Right cardiac atrium (tissue), 5 donors: ENCODE results near the gene WBP4. TPM values are rescaled to one million over a fixed set of nuclear protein-coding genes. Genes with fewer than 3 reads are reported as not detected.

Source experiments
- ATAC-seq, 2 donors: fragments of 200-7000 bp; cut with Tn5 transposase; one replicate each; pipeline versions ENCODE4 v1.8.0 to v1.9.1; 2020; ENCODE audit warnings: moderate library complexity in 2 of 2, mild to moderate bottlenecking in 1 of 2
- DNase-seq, 3 donors: peaks; one replicate each; pipeline ENCODE4 v3.0.0-alpha.2; 2020
- H3K27ac ChIP-seq: one replicate; pipeline ENCODE4 v1.5.1; 2013; ENCODE audit warnings: mild to moderate bottlenecking, low read length, control low read depth, moderate library complexity
- H3K27me3 ChIP-seq: one replicate; pipeline ENCODE4 v1.6.1; 2013; ENCODE audit not compliant: control insufficient read depth, insufficient read depth
- H3K4me1 ChIP-seq: one replicate; pipeline ENCODE4 v1.6.1; 2013; ENCODE audit warnings: low read length; ENCODE audit not compliant: control insufficient read depth, insufficient read depth
- H3K4me3 ChIP-seq: one replicate; pipeline ENCODE4 v1.5.1; 2013; ENCODE audit warnings: low read length, control low read depth
- H3K9me3 ChIP-seq: one replicate; pipeline ENCODE4 v1.6.1; 2013; ENCODE audit warnings: low read length; ENCODE audit not compliant: control insufficient read depth
- WGBS: extraction: QIAGEN DNeasy Blood & Tissue Kit; methylation state at CpG from one replicate; pipeline ENCODE4 v1.1.7; 2013; 5-methylcytosine and 5-hydroxymethylcytosine counted together
- intact Hi-C, 4 donors: fragments of 100-400 bp; cut with DNase I; formaldehyde crosslinking; loops; one replicate each; pipeline versions ENCODE4 v1.11.0 to v1.14.0; 2022 to 2023
- polyA plus RNA-seq: library from polyadenylated mRNA; stranded (reverse); fragments of 200-250 nt; gene quantifications from one replicate; pipeline ENCODE4 v1.2.3, GENCODE V29; 2013
- total RNA-seq, 4 donors: library from RNA; stranded (reverse); fragmentation: NEBNext Ultra II Directional; extraction: Animal tissue kit (Norgen Biotek cat#: 25700); gene quantifications; one replicate each; pipeline ENCODE4 v1.2.1, GENCODE V29; 2021
- donor health status: healthy with polysubstance abuse.
- donor health status: DM: no; HTN: yes; CAD: no.
- donor health status: DM: no; HTN: no; CAD: no.
- donor health status: DM: no; HTN: yes; CAD: no; lungs with severe emphysema.
- donor health status: DM: yes; HTN: yes; CAD: no.

The WBP4 gene
- total and polyA plus RNA-seq, 5 donors = 16.6 to 21.0 (median 17.0) TPM

DNA sequence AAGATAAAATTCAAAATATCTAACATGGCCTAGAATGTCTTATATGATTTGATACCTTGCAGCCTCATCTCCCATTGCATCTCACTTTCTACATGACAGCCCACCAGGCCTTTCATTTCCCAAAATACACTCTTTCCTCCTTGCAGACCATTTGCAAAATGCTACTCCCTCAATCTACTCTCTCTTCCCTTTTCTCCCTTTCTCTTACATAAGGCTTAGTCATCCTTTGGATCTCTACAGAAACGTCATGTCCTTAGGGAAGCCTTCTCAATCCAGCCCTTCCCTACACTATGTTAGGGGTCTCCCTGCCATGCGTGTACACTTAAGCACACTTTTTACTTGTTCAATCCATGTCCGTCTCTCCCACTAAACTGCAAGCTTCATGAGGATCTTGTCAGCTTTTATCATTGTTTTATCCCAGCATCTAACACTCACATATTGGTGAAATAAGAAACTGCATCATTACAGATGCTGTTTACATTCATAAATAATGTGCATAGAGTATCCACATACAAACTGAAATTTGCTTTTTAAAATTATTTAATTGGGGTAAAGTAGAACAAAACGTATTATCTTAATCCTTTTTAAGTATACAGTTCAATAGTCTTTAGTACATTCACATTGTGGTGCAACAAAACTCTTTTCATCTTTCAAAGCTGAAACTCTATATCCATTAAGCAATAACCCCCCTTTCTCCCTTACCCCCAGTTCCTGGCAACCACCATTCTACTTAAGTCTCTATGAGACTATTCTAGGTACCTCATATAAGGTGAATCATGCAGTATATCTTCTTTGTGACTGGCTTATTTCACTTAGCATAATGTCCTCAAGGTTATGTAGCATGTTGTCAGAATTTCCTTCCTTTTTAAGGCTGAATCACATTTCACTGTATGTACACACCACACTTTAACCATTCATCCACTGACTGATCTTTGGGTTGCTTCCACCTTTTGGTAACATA lies 11.5 kb upstream of the WBP4 start:
- no peak overlapping the region for H3K4me3 ChIP-seq
- H3K27ac ChIP-seq = no peak overlapping the region
- ATAC-seq = peak in 1 of 2 donors; percentile 22
- DNase-seq = no peak
- H3K4me1 ChIP-seq = peaks cover 2% of the 10 kb centered on the region
- WGBS = 85% methylated on average over 4 of the region's 4 CpGs
- no peaks in the 10 kb centered on the region for H3K9me3 ChIP-seq
- H3K27me3 ChIP-seq = no peaks in the 10 kb centered on the region
- intact Hi-C loops = loop anchor here in 2 of 4 donors (5.0 to 10.0 kb wide), 3 partner anchors 75 to 127 kb away; no protein-coding TSS in a partner anchor

- Histone ChIP-seq H3K4me1 (peaks cover 8% of the 10 kb centered on the region), H3K4me3 (no peak overlapping the region), H3K27ac (peak overlapping the region; percentile 51), H3K9me3 (no peaks in the 10 kb centered on the region), H3K27me3 (no peaks in the 10 kb centered on the region)
- DNase-seq (no peak), ATAC-seq (no peak)
- 85% methylated on average over 3 of the region's 3 CpGs for WGBS
- intact Hi-C loops = loop anchor here in 2 of 4 donors (5.0 to 10.0 kb wide), 3 partner anchors 78 to 130 kb away; no protein-coding TSS in a partner anchor
These were observed 8.9 kb upstream of the WBP4 start for GRCh38 chr13:41052441-41052840.

DNA sequence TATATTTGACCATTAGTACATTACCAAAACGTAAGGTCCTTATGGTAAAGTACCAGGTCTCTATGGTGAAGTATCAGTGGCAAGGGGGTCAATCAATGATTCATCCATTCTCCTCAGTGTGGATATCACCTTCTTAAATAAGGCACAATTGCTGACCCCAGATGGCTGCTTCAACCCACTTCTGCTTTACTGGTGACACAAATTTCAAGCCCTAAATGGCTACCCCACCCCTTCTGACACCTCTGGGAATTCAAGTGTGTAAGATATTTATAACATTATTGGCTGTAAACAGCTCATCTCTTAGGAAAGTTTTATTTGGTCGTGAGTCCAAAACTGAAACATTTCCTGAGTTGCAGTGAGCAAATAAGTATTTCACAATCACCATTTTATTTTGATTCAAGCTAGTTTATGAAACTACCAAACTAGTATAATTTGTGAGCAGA lies 7.9 kb upstream of the WBP4 start:
- no peak for DNase-seq
- Histone ChIP-seq H3K27ac (peak overlapping the region; percentile 86), H3K27me3 (no peaks in the 10 kb centered on the region), H3K4me3 (no peak overlapping the region), H3K4me1 (peaks cover 11% of the 10 kb centered on the region), H3K9me3 (no peaks in the 10 kb centered on the region)
- peak; percentile 81 to 85 for ATAC-seq
- intact Hi-C loops = loop anchor here in 2 of 4 donors (5.0 to 10.0 kb wide), 3 partner anchors 79 to 131 kb away; no protein-coding TSS in a partner anchor
- 29% methylated on average over 2 of the region's 2 CpGs for WGBS

GRCh38 chr13:41054212-41054877 lies 7.0 kb upstream of the WBP4 start:
- Histone ChIP-seq H3K9me3 (no peaks in the 10 kb centered on the region), H3K27ac (peak overlapping the region; percentile 39), H3K4me1 (peaks cover 13% of the 10 kb centered on the region), H3K27me3 (no peaks in the 10 kb centered on the region), H3K4me3 (no peak overlapping the region)
- intact Hi-C loops = loop anchor here in 2 of 4 donors (5.0 to 10.0 kb wide), 3 partner anchors 80 to 132 kb away; no protein-coding TSS in a partner anchor
- DNase-seq (no peak), ATAC-seq (peak; percentile 15 to 32)
- WGBS = 52% methylated on average over 9 of the region's 9 CpGs

- ATAC-seq (no peak), DNase-seq (no peak)
- no peaks in the 10 kb centered on the region for H3K9me3 ChIP-seq
- WGBS = 82% methylated on average over 5 of the region's 5 CpGs
- no peak overlapping the region for H3K4me3 ChIP-seq
- peak overlapping the region; percentile 72 for H3K27ac ChIP-seq
- intact Hi-C loops = loop anchor here in 2 of 4 donors (5.0 to 10.0 kb wide), 3 partner anchors 80 to 133 kb away; no protein-coding TSS in a partner anchor
- H3K4me1 ChIP-seq = peaks cover 13% of the 10 kb centered on the region
- H3K27me3 ChIP-seq = no peaks in the 10 kb centered on the region
These were observed 6.2 kb upstream of the WBP4 start for GRCh38 chr13:41054919-41055619.

DNA sequence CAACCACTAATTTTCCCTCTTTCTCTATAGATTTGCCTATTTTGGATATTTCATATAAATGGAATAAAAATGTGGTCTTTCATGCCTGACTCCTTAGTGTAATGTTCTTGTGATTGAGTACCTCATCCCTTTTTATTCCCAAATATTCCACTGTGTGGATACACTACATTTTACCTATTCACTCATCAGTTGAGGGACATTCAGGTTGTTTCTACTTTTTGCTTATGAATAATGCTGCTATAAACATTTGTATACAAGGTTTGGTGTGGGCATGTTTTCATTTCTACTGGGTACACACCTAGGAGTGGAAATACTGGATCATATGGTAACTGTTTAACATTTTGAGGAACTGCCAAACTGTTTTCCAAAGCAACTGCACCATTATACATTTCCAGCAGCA lies 5.1 kb upstream of the WBP4 start:
- DNase-seq (no peak), ATAC-seq (no peak)
- Histone ChIP-seq H3K4me1 (peaks cover 13% of the 10 kb centered on the region), H3K9me3 (no peaks in the 10 kb centered on the region), H3K4me3 (no peak overlapping the region), H3K27ac (no peak overlapping the region), H3K27me3 (no peaks in the 10 kb centered on the region)
- intact Hi-C loops = loop anchor here in 2 of 4 donors (10.0 kb wide), 2 partner anchors 81 to 121 kb away; no protein-coding TSS in a partner anchor

- Histone ChIP-seq H3K27me3 (no peaks in the 10 kb centered on the region), H3K27ac (peak overlapping the region; percentile 27), H3K4me1 (peaks cover 13% of the 10 kb centered on the region), H3K4me3 (peak overlapping the region; percentile 21), H3K9me3 (no peaks in the 10 kb centered on the region)
- intact Hi-C loops = loop anchor here in 2 of 4 donors (10.0 kb wide), 2 partner anchors 82 to 122 kb away; no protein-coding TSS in a partner anchor
- 73% methylated on average over 11 of the region's 11 CpGs for WGBS
- no peak for DNase-seq
- no peak for ATAC-seq
These were observed 4.2 kb upstream of the WBP4 start for GRCh38 chr13:41056826-41057711.

- no peak for ATAC-seq
- no peaks in the 10 kb centered on the region for H3K27me3 ChIP-seq
- peak overlapping the region; percentile 75 for H3K4me3 ChIP-seq
- WGBS = 81% methylated on average over 18 of the region's 18 CpGs
- intact Hi-C loops = loop anchor here in 2 of 4 donors (10.0 kb wide), 2 partner anchors 84 to 124 kb away; no protein-coding TSS in a partner anchor
- peaks cover 13% of the 10 kb centered on the region for H3K4me1 ChIP-seq
- peak in 1 of 3 donors; percentile 55 for DNase-seq
- H3K9me3 ChIP-seq = no peaks in the 10 kb centered on the region
- H3K27ac ChIP-seq = peak overlapping the region; percentile 42
These were observed 2.8 kb upstream of the WBP4 start for GRCh38 chr13:41058295-41059070.

- DNase-seq (no peak), ATAC-seq (no peak)
- intact Hi-C loops = loop anchor here in 2 of 4 donors (10.0 kb wide), 3 partner anchors 85 to 265 kb away; no protein-coding TSS in a partner anchor
- Histone ChIP-seq H3K4me3 (peak overlapping the region; percentile 75), H3K27ac (peak overlapping the region; percentile 100), H3K4me1 (peaks cover 12% of the 10 kb centered on the region), H3K9me3 (no peaks in the 10 kb centered on the region), H3K27me3 (no peaks in the 10 kb centered on the region)
- under 1% methylated on average over 15 of the region's 15 CpGs for WGBS
These were observed 1.7 kb upstream of the WBP4 start for GRCh38 chr13:41059456-41060081.
